ENCODE data around the gene PPP2R5B.

PPP2R5B gene

GRCh38 chr11:64928957-64929356 is 4.5 kb downstream of the PPP2R5B start:
- no peak overlapping the region for H3K4me3 ChIP-seq (ENCODE audit: low read depth, low read length)

DNA sequence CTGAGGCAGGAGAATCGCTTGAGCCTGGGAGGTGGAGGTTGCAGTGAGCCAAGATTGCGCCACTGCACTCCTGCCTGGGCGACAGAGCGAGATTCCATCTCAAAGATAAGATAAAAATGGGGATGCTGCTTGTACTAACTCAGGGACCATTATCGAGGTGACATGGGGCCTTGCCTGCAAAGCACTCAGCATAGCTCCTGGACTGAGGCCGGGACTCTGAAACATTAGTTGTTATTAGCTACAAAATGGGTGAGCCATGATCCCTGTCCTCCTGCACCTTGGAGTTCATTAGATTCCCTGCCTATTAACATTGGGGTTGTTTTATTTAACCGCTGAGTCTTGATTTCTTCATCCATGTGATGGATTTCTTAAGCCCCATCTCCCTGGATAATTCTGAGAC is 5.1 kb downstream of the PPP2R5B start:
- H3K4me3 ChIP-seq (ENCODE audit: low read depth, low read length): no peak overlapping the region

GRCh38 chr11:64930340-64930739 is 5.9 kb downstream of the PPP2R5B start:
- no peak overlapping the region for H3K4me3 ChIP-seq (ENCODE audit: low read depth, low read length)

DNA sequence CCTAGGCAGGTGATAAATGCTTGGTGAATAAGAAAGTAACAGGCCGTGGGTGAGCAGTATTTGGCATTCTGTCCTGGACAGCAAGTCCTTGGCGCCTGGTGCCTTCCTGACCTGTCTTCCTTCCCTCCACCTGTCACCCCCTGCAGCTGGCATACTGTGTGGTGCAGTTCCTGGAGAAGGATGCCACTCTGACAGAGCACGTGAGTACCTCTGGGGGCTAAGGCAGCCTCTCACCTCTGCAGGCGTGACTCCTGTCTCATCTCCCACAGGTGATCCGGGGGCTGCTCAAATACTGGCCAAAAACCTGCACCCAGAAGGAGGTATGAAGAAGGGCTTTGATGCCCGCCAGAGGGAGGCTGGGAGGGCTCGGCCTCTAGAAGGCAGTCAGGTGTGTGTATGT is 6.8 kb downstream of the PPP2R5B start:
- no peak overlapping the region for H3K4me3 ChIP-seq (ENCODE audit: low read depth, low read length)

GRCh38 chr11:64932324-64932723 is 7.8 kb downstream of the PPP2R5B start:
- no peak overlapping the region for H3K4me3 ChIP-seq (ENCODE audit: low read depth, low read length)

DNA sequence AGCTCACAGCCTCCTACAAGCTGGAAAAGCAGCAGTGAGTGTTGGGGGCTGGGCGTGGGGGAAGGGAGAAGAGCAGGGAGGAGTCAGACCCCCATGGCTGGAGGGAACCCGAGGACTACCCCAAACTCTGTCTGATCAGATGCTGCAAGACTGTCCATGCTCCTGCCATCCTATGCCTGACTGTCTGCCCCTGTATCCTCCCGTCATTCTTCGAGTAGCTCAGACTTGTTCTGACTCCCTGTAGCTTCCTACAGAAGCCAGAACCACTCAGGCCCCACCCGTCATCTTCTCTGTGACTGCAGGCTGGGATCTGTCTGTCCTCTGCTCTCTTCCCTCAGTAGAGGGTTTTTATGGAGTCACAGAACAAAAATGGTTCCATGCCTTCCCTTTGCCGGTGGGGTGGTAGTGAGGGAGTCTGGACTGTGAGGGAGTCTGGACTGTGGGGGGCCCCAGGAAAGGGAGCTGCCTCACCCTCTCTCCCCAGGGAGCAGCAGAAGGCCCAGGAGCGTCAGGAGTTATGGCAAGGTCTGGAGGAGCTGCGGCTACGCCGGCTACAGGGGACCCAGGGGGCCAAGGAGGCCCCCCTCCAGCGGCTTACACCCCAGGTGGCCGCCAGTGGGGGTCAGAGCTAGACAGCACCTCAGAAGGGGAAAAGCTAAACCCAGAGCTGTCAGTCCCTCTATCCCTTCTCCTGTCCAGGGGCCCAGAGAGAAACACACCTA is 8.9 kb downstream of the PPP2R5B start:
- no peak overlapping the region for H3K4me3 ChIP-seq (ENCODE audit: low read depth, low read length)

GRCh38 chr11:64933935-64934681 is 9.6 kb downstream of the PPP2R5B start:
- no peak overlapping the region for H3K4me3 ChIP-seq (ENCODE audit: low read depth, low read length)

DNA sequence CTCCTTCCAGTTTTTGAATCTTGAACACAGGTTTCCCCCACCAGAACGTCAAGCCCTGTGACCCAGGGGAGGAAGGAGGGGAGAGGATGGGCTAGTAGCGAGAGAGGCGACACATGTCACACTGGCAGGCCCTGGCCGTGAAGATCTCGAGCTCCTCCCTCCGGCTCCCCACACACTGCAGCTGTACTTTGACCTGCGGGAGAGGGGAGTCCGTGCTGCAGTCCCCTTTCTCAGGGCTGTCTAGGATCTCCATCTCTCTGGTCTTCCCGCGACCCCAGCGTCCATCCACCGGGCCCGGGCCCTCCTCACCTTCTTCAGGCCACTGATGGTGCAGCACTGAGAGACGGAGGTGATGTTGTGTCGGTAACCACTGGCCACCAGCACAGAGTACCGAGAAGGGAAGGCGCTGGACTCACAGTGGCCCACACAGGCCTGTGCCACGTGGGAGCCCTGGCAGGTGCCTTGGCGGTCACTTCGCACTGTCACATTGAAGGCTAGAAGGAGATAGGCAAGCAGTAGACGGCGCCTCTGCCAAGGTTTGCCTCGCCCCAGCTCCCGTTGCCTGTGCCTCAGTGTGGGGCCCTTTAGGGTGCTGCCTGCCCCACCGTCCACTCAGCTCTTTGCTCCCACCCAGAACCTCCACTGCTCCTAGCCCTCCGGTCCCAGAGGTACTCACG is 10.3 kb downstream of the PPP2R5B start:
- H3K4me3 ChIP-seq (ENCODE audit: low read depth, low read length): no peak overlapping the region

- H3K4me3 ChIP-seq (ENCODE audit: low read depth, low read length): no peak within 1 kb of the TSS
Measured at GRCh38 chr11:64935359-64936081, 11.0 kb downstream of the PPP2R5B start, which contains the start of gene GPHA2. TSS of gene GPHA2 (minus strand) at chr11:64935893. CDS start at chr11:64935460, 433 bp downstream.

DNA sequence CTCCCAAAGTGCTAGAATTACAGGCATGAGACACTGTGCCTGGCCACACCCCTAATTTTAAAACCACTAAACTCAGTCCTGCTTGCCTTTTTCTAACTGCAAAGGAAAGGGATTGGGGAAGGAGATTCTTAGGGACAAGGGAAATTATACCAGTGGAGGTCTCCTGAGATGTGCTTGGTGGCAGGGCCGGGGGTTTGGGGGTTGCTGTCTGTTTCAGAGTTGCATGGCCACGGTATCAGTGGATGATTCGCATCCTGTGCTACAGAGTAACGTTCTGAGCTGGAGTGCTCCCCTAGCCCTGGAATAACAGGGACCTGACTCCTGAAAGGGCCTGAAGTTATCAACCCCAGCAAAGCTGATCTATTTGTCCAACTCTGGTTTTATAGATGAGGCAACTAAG is 12.1 kb downstream of the PPP2R5B start:
- H3K4me3 ChIP-seq (ENCODE audit: low read depth, low read length): no peak overlapping the region

- H3K4me3 ChIP-seq (ENCODE audit: low read depth, low read length): no peak overlapping the region
Measured at GRCh38 chr11:64947208-64947814, 22.8 kb downstream of the PPP2R5B start.

- H3K4me3 ChIP-seq (ENCODE audit: low read depth, low read length): no peak overlapping the region
Measured at GRCh38 chr11:64951529-64951928, 27.0 kb downstream of the PPP2R5B start.

DNA sequence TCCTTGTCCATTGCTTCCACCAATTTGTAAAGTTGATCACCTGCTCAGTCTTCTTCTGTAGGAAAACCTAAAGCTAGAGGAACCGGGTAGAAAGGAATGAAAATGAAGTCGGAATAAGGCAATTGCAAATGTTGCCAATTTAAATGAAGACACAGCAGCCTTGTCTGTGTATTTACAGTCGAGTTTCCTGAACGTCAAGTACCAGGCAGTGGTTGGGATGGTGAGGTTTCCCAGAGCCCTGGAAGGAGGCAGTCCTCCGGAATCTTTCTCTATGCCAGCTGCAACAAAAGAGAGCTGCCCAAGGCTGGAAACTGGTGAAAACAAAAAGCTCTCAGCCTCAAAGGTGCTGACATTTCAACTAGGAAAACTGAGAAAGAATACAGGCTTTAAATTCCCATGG is 29.7 kb downstream of the PPP2R5B start:
- no peak overlapping the region for H3K4me3 ChIP-seq (ENCODE audit: low read depth, low read length)

GRCh38 chr11:64959498-64959897 is 35.0 kb downstream of the PPP2R5B start:
- no peak overlapping the region for H3K4me3 ChIP-seq (ENCODE audit: low read depth, low read length)

- no peak overlapping the region for H3K4me3 ChIP-seq (ENCODE audit: low read depth, low read length)
Measured at GRCh38 chr11:64960719-64961118, 36.2 kb downstream of the PPP2R5B start.

- no peak overlapping the region for H3K4me3 ChIP-seq (ENCODE audit: low read depth, low read length)
Measured at GRCh38 chr11:64963072-64963631, 38.7 kb downstream of the PPP2R5B start.

- H3K4me3 ChIP-seq (ENCODE audit: low read depth, low read length): no peak overlapping the region
Measured at GRCh38 chr11:64967375-64967774, 42.9 kb downstream of the PPP2R5B start.

GRCh38 chr11:64969209-64969608 is 44.7 kb downstream of the PPP2R5B start:
- no peak overlapping the region for H3K4me3 ChIP-seq (ENCODE audit: low read depth, low read length)

GRCh38 chr11:64970731-64971151 is 46.3 kb downstream of the PPP2R5B start:
- no peak overlapping the region for H3K4me3 ChIP-seq (ENCODE audit: low read depth, low read length)
